Activated T-cell treated with anti-CD3 and anti-CD28 coated beads, Interleukin-2, amount 50 U/mL, for 4 hours (primary cell): Measurements from ENCODE around the gene NANP. TPM values are rescaled to one million over a fixed set of nuclear protein-coding genes. Genes with fewer than 3 reads are reported as not detected.
"Not testable (repeated sequence)": the region's sequence is repeated elsewhere in the genome, so short reads cannot be mapped to it uniquely, and the experiment has no call there.

Source experiments
- ATAC-seq, 2 donors: fragments of 200-7000 bp; cut with Tn5 transposase; one replicate each; pipeline ENCODE4 v1.10.0; 2021
- DNase-seq: peaks from one replicate; pipeline ENCODE4 v3.0.0-alpha.2; 2020
- H3K27me3 Mint-ChIP-seq: one replicate; pipeline ENCODE4 v1.8.0; 2021; ENCODE audit warnings: low read depth, mixed read lengths
- H3K36me3 Mint-ChIP-seq: one replicate; pipeline ENCODE4 v1.8.0; 2022; ENCODE audit warnings: mixed read lengths; ENCODE audit not compliant: insufficient read depth
- H3K4me1 Mint-ChIP-seq: one replicate; pipeline ENCODE4 v1.8.0; 2021; ENCODE audit warnings: low read depth, mixed read lengths
- H3K4me3 Mint-ChIP-seq: one replicate; pipeline ENCODE4 v1.8.0; 2021; ENCODE audit warnings: mild to moderate bottlenecking, moderate library complexity, mixed read lengths
- H3K9me3 Mint-ChIP-seq: one replicate; pipeline ENCODE4 v1.8.0; 2021; ENCODE audit warnings: mixed read lengths
- total RNA-seq, 3 donors: library from RNA; stranded (reverse); gene quantifications; one replicate each; pipeline ENCODE4 v1.2.1, GENCODE V29; 2021

The NANP gene
- total RNA-seq, 3 donors from 2014 or later: 6.7 to 7.8 (median 7.5) TPM

- peaks cover 20% of the 10 kb centered on the region for H3K4me1 Mint-ChIP-seq
- peaks cover 6% of the 10 kb centered on the region for H3K9me3 Mint-ChIP-seq
- H3K27me3 Mint-ChIP-seq: no peaks in the 10 kb centered on the region
- DNase-seq (no peak), ATAC-seq (no peak)
- H3K4me3 Mint-ChIP-seq: peak overlapping the region; percentile 92
- H3K36me3 Mint-ChIP-seq: peaks cover 2% of the 10 kb centered on the region
Measured at GRCh38 chr20:25624500-25624939, 706 bp upstream of the NANP start.

GRCh38 chr20:25623225-25623735 lies 534 bp downstream of the NANP start:
- Mint-ChIP-seq H3K4me3 (peak overlapping the region; percentile 92), H3K4me1 (peaks cover 20% of the 10 kb centered on the region), H3K27me3 (no peaks in the 10 kb centered on the region), H3K36me3 (peaks cover 2% of the 10 kb centered on the region), H3K9me3 (peaks cover 5% of the 10 kb centered on the region)
- ATAC-seq (peak; percentile 7 to 15), DNase-seq (peak; percentile 12)

GRCh38 chr20:25622450-25623224 lies 1.2 kb downstream of the NANP start:
- H3K4me1 Mint-ChIP-seq: peaks cover 20% of the 10 kb centered on the region
- H3K27me3 Mint-ChIP-seq: no peaks in the 10 kb centered on the region
- H3K9me3 Mint-ChIP-seq: no peaks in the 10 kb centered on the region
- no peaks in the 10 kb centered on the region for H3K36me3 Mint-ChIP-seq
- H3K4me3 Mint-ChIP-seq: peak overlapping the region; percentile 92
- DNase-seq: no peak
- no peak for ATAC-seq

GRCh38 chr20:25622049-25622448 lies 1.8 kb downstream of the NANP start:
- peaks cover 20% of the 10 kb centered on the region for H3K4me1 Mint-ChIP-seq
- peak overlapping the region; percentile 92 for H3K4me3 Mint-ChIP-seq
- no peak for DNase-seq
- H3K27me3 Mint-ChIP-seq: no peaks in the 10 kb centered on the region
- no peak for ATAC-seq
- no peaks in the 10 kb centered on the region for H3K9me3 Mint-ChIP-seq
- H3K36me3 Mint-ChIP-seq: no peaks in the 10 kb centered on the region

GRCh38 chr20:25619514-25619913 lies 4.3 kb downstream of the NANP start:
- DNase-seq: no peak
- Mint-ChIP-seq H3K4me1 (peaks cover 18% of the 10 kb centered on the region), H3K27me3 (no peaks in the 10 kb centered on the region), H3K4me3 (no peak overlapping the region), H3K36me3 (peaks cover 5% of the 10 kb centered on the region), H3K9me3 (no peaks in the 10 kb centered on the region)
- ATAC-seq: no peak

GRCh38 chr20:25608774-25609173 lies 15.0 kb downstream of the NANP start:
- DNase-seq: no peak
- ATAC-seq: no peak
- Mint-ChIP-seq H3K27me3 (no peaks in the 10 kb centered on the region), H3K36me3 (peaks cover 4% of the 10 kb centered on the region), H3K9me3 (no peaks in the 10 kb centered on the region), H3K4me1 (no peaks in the 10 kb centered on the region), H3K4me3 (no peak overlapping the region)

GRCh38 chr20:25606094-25606695 lies 17.6 kb downstream of the NANP start:
- H3K36me3 Mint-ChIP-seq: no peaks in the 10 kb centered on the region
- H3K9me3 Mint-ChIP-seq: no peaks in the 10 kb centered on the region

GRCh38 chr20:25605148-25605547 lies 18.7 kb downstream of the NANP start:
- H3K9me3 Mint-ChIP-seq: no peaks in the 10 kb centered on the region
- no peak for ATAC-seq
- DNase-seq: no peak
- no peaks in the 10 kb centered on the region for H3K27me3 Mint-ChIP-seq
- H3K4me3 Mint-ChIP-seq: no peak overlapping the region
- H3K36me3 Mint-ChIP-seq: no peaks in the 10 kb centered on the region
- peaks cover 4% of the 10 kb centered on the region for H3K4me1 Mint-ChIP-seq

More at GRCh38 chr20:25606094-25606695, 17.6 kb downstream of the NANP start:
- H3K4me1 Mint-ChIP-seq: peaks cover 4% of the 10 kb centered on the region
- H3K27me3 Mint-ChIP-seq: no peaks in the 10 kb centered on the region
- no peak overlapping the region for H3K4me3 Mint-ChIP-seq
- DNase-seq: no peak
- ATAC-seq: no peak

GRCh38 chr20:25604611-25605010 lies 19.2 kb downstream of the NANP start:
- no peak for DNase-seq
- no peaks in the 10 kb centered on the region for H3K9me3 Mint-ChIP-seq
- H3K4me1 Mint-ChIP-seq: peaks cover 4% of the 10 kb centered on the region

GRCh38 chr20:25602914-25603309 lies 20.9 kb downstream of the NANP start:
- H3K9me3 Mint-ChIP-seq, H3K36me3 Mint-ChIP-seq, H3K4me3 Mint-ChIP-seq, ATAC-seq, H3K4me1 Mint-ChIP-seq, DNase-seq, H3K27me3 Mint-ChIP-seq: not testable (repeated sequence)

More at GRCh38 chr20:25604611-25605010, 19.2 kb downstream of the NANP start:
- H3K36me3 Mint-ChIP-seq: no peaks in the 10 kb centered on the region
- H3K4me3 Mint-ChIP-seq: no peak overlapping the region
- no peaks in the 10 kb centered on the region for H3K27me3 Mint-ChIP-seq
- no peak for ATAC-seq

GRCh38 chr20:25602191-25602913 lies 21.5 kb downstream of the NANP start:
- not testable (repeated sequence) for H3K36me3 Mint-ChIP-seq, H3K4me3 Mint-ChIP-seq, ATAC-seq, H3K4me1 Mint-ChIP-seq, H3K9me3 Mint-ChIP-seq, H3K27me3 Mint-ChIP-seq, DNase-seq

GRCh38 chr20:25601659-25602058 lies 22.2 kb downstream of the NANP start:
- no peaks in the 10 kb centered on the region for H3K9me3 Mint-ChIP-seq
- peaks cover 4% of the 10 kb centered on the region for H3K4me1 Mint-ChIP-seq
- H3K27me3 Mint-ChIP-seq: no peaks in the 10 kb centered on the region
- ATAC-seq (no peak), DNase-seq (no peak)
- no peaks in the 10 kb centered on the region for H3K36me3 Mint-ChIP-seq
- no peak overlapping the region for H3K4me3 Mint-ChIP-seq

GRCh38 chr20:25600632-25601031 lies 23.2 kb downstream of the NANP start:
- Mint-ChIP-seq H3K4me1 (peaks cover 4% of the 10 kb centered on the region), H3K4me3 (no peak overlapping the region), H3K27me3 (no peaks in the 10 kb centered on the region), H3K9me3 (no peaks in the 10 kb centered on the region), H3K36me3 (no peaks in the 10 kb centered on the region)
- DNase-seq: no peak
- no peak for ATAC-seq

- ATAC-seq: no peak
- Mint-ChIP-seq H3K9me3 (no peaks in the 10 kb centered on the region), H3K4me3 (no peak overlapping the region), H3K27me3 (peaks cover 9% of the 10 kb centered on the region), H3K36me3 (no peaks in the 10 kb centered on the region), H3K4me1 (no peaks in the 10 kb centered on the region)
- DNase-seq: no peak
Measured at GRCh38 chr20:25592135-25592852, 31.5 kb downstream of the NANP start.
